ENCODE data around the gene DHRSX.

DHRSX gene

GRCh38 chrX:2538031-2538757, 37.4 kb upstream of the DHRSX start:
- ATAC-seq: no peak
- TF ChIP-seq CSRNP3 (CRISPR knock-in tag; IDR thresholded peaks at IDR 0.05): no peak
- no peak for TF ChIP-seq TSHZ2 (CRISPR knock-in tag; IDR thresholded peaks at IDR 0.05)
- TF ChIP-seq SNAI2 (CRISPR knock-in tag; IDR thresholded peaks at IDR 0.05): no peak
- no peak for TF ChIP-seq BACH2 (CRISPR knock-in tag; IDR thresholded peaks at IDR 0.05; ENCODE audit: borderline replicate concordance)
- no peak for TF ChIP-seq TOX (CRISPR knock-in tag; IDR thresholded peaks at IDR 0.05; ENCODE audit: borderline replicate concordance)
- no peak for TF ChIP-seq ZNF565 (CRISPR knock-in tag; conservative IDR thresholded peaks at IDR 0.05; ENCODE audit: low read depth)
- TF ChIP-seq ISL1 (CRISPR knock-in tag; IDR thresholded peaks at IDR 0.05): no peak
- TF ChIP-seq ZNF70 (CRISPR knock-in tag; IDR thresholded peaks at IDR 0.05): no peak
- TF ChIP-seq ARNTL (CRISPR knock-in tag; IDR thresholded peaks at IDR 0.05; ENCODE audit: borderline replicate concordance, low read depth): no peak
- no peak for TF ChIP-seq ZFP30 (CRISPR knock-in tag; IDR thresholded peaks at IDR 0.05)
- no peak for TF ChIP-seq ZFP3 (CRISPR knock-in tag; IDR thresholded peaks at IDR 0.05)
- no peak for TF ChIP-seq ZC3H10 (CRISPR knock-in tag; IDR thresholded peaks at IDR 0.05)

GRCh38 chrX:2536974-2537373, 36.2 kb upstream of the DHRSX start:
- no peak for ATAC-seq
- TF ChIP-seq TSHZ2 (CRISPR knock-in tag; IDR thresholded peaks at IDR 0.05): no peak
- no peak for TF ChIP-seq CSRNP3 (CRISPR knock-in tag; IDR thresholded peaks at IDR 0.05)
- TF ChIP-seq ZC3H10 (CRISPR knock-in tag; IDR thresholded peaks at IDR 0.05): no peak
- no peak for TF ChIP-seq ZNF70 (CRISPR knock-in tag; IDR thresholded peaks at IDR 0.05)
- no peak for TF ChIP-seq ZNF565 (CRISPR knock-in tag; conservative IDR thresholded peaks at IDR 0.05; ENCODE audit: low read depth)
- TF ChIP-seq ZFP3 (CRISPR knock-in tag; IDR thresholded peaks at IDR 0.05): no peak
- TF ChIP-seq TOX (CRISPR knock-in tag; IDR thresholded peaks at IDR 0.05; ENCODE audit: borderline replicate concordance): no peak
- TF ChIP-seq PATZ1 (CRISPR knock-in tag; IDR thresholded peaks at IDR 0.05; ENCODE audit: borderline replicate concordance): no peak
- TF ChIP-seq POU6F1 (CRISPR knock-in tag; IDR thresholded peaks at IDR 0.05; ENCODE audit: borderline replicate concordance, low read depth): no peak
- no peak for TF ChIP-seq CREB5 (CRISPR knock-in tag; IDR thresholded peaks at IDR 0.05; ENCODE audit: low read depth)
- TF ChIP-seq RARB (CRISPR knock-in tag; IDR thresholded peaks at IDR 0.05): no peak
- no peak for TF ChIP-seq ISL1 (CRISPR knock-in tag; IDR thresholded peaks at IDR 0.05)
- TF ChIP-seq ZFP30 (CRISPR knock-in tag; IDR thresholded peaks at IDR 0.05): no peak
- TF ChIP-seq ESRRG (CRISPR knock-in tag; IDR thresholded peaks at IDR 0.05): no peak
- TF ChIP-seq SNAI2 (CRISPR knock-in tag; IDR thresholded peaks at IDR 0.05): no peak
- TF ChIP-seq BACH2 (CRISPR knock-in tag; IDR thresholded peaks at IDR 0.05; ENCODE audit: borderline replicate concordance): no peak

All from SK-N-SH treated with all-trans-retinoic acid at 6 μM for 48 hours (cell line).